Suppressor macrophage treated with lipopolysaccharide for 4 hours (primary cell): Measurements from ENCODE around the gene ACLY.
A peak's percentile ranks its signal among the peaks of the same experiment; 100 is the strongest.
"Not testable (repeated sequence)": the region's sequence is repeated elsewhere in the genome, so short reads cannot be mapped to it uniquely, and the experiment has no call there.

ENCODE experiments used
- DNase-seq: peaks from one replicate; pipeline ENCODE4 v3.0.0-alpha.2; 2020

ACLY gene

GRCh38 chr17:41869426-41869825 is 49.3 kb downstream of the ACLY start:
- DNase-seq, result no peak

DNA sequence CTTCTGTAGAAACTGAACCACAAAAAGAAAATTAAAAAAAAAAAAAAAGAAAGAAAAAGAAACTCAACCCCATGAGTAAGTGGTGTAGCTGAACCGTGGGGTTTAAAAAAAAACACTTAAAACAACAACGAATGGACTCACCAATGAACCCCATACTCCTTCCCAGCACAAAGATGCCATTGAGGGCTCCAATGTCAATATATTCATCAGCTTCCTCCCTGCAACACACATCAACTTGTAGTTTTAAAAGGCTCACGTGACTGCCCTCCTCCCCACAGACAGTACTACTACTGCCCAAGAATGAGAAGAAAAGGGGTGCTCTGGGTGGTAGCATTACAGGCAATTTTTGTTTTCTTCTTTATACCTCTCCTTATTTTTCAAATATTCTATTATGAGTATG is 50.2 kb downstream of the ACLY start:
- no peak for DNase-seq

DNA sequence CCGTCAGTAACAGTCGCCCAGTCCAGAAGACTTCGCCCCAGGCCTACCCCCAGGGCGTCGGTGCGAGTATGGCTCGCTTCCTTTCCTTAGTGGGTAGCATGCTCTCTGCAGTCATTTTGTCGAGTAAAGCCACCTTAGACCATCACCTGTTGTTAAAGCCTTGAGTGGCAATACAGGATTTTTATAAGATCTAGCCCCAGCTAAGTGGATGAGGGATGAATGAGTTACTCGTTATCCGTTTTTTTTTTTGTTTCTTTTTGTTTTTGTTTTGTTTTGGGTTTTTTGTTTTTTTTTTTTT is 53.2 kb downstream of the ACLY start:
- DNase-seq, result no peak

DNA sequence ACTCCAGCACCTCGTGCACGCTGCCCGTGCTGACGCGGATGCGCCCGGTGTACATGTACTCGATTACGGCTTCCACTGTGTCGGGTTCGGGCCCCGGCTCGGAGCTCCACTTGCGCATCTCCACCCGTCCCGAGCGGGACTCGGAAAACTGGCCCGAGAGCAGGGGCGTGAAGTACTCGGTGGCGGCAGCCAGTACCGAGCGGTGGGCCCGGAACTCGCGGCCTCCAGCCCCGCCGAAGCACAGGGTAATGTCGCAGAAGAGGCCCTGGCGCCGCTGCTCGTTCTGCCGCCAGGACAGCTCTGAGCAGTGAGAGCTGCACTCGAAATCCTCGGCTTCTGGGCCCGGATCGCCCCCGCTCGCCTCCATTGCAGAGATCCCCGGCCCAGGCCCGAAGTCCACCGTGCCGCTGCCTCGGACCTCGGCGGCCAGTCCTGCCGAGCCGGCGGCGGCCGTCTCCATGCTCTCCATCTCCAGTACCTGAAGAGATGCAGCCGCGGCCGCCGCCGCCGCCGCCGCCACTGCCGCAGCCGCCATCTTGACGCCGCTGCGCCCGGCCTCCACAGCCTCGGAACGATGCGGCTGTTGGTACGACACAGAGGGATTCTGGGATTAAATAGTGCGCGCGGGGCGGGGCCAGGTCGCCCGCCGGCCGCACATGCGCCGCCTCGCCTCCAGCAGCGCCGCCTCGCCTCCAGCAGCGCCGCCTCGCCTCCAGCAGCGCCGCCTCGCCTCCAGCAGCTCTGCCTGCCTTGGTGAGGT is 53.7 kb downstream of the ACLY start, which contains the start of gene KLHL11:
Gene KLHL11, minus strand, starts transcription at position 588 of the 760 bp plus-strand sequence. Its CDS starts 53 bp downstream, at position 535.
- DNase-seq, result peak; percentile 93

DNA sequence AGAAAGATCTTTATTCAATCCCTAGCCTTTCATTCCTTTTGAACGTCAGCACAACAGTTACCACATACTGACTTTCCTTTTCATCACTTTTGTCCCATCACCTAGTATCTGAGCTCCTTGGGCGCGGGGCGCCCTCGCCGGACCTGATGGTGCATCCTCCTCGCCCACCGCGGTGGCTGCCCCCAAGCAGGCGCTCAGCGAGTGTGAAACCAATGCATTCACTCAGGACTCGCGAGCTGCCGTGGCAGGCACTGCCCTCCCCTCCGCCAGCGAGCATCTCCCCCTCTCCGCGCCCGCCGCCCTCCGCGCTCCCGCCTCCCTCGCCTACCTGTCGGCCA is 54.3 kb downstream of the ACLY start:
- DNase-seq, result peak; percentile 18

GRCh38 chr17:41863074-41863848 is 55.5 kb downstream of the ACLY start:
- DNase-seq, result no peak

GRCh38 chr17:41860254-41860931 is 58.4 kb downstream of the ACLY start:
- DNase-seq, result no peak

GRCh38 chr17:41851382-41851781 is 67.4 kb downstream of the ACLY start:
- not testable (repeated sequence) for DNase-seq

DNA sequence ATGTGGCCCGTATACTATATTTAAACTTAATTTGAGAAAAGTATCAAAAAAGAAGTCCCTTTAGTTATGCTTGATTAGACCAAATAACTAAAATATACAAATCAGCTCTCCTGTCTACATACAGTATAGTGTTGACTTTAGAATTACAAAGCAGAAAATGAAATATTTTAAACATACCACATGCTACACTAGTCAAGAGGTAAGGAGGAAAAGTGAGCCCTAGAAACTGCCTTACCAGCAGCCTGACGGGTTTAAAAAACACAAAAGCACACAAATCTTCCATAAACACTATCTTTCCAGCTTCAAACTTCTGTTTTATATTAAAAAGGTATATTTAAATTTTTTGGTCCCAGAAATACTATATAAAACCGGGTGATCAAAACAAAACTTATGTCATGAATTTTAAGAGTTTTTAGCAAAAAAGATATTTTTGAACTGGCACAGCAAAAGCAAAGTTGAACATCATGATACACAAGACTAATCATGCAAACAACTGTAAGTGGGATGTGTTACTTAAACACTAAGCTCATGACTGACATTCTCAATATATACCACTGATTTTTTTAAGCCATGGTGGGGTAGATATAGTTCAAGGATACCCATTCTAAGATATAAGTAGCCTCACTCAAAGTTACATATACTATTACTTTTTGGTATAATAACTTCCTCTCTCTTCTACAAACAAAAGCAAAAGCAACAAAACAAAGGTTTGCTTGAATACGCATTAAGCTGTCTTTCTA is 69.3 kb downstream of the ACLY start:
- no peak for DNase-seq

- DNase-seq, result no peak
These were observed 70.0 kb downstream of the ACLY start for GRCh38 chr17:41848788-41849187.

DNA sequence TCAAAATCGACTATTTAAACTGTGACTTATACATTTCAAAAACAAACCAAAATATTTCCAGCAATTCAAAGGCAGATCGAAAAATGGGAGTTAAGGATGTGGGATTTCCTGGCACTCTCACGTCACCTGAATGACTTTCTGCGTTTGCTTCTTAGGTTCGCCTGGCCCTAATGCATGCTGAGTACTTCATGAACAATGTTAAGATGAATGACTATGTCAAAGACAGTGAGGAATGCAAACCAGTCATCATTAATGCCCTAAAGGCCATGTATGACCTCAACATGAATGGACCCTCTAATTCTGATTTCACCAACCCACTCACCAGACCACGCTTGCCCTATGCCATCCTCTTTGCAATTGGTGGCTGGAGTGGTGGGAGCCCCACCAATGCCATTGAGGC is 73.8 kb downstream of the ACLY start:
- no peak for DNase-seq

GRCh38 chr17:41840781-41841180 is 78.0 kb downstream of the ACLY start:
- DNase-seq, result not testable (repeated sequence)

- DNase-seq, result not testable (repeated sequence)
These were observed 79.3 kb downstream of the ACLY start for GRCh38 chr17:41839448-41839847.

DNA sequence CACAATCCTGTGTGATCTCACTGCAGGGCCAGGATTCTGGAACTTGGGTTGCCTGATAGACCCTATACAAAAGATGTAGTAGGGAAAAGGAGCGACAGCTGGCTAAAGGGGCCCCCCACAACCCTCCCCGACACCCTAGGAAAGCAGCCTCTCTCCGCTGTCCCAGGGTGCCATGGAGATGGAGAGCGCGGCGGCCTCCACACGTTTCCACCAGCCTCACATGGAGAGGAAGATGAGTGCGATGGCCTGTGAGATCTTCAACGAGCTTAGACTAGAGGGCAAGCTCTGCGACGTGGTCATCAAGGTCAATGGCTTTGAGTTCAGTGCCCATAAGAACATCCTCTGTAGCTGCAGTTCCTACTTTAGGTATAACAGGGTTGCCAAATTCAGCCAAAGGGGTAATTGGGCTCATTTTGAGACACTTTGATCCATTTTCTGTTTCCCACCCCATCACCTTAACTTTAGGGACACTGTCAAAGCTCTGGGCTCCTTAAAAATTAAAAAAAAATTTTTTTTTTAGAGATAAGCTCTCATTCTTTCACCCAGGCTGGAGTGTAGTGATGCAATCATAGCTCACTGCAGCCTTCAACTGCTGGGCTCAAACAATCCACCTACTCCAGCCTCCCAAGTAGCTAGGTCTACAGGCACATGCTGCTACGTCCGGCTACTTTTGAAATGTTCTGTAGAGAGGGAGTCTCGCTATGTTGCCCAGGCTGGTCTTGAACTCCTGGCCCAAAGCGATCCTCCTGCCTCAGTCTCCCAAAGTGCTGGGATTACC is 80.8 kb downstream of the ACLY start, which contains the start of gene KLHL10:
Gene KLHL10, plus strand, starts transcription at position 65 of the 778 bp plus-strand sequence. Its CDS starts 108 bp downstream, at position 173.
- no peak for DNase-seq

DNA sequence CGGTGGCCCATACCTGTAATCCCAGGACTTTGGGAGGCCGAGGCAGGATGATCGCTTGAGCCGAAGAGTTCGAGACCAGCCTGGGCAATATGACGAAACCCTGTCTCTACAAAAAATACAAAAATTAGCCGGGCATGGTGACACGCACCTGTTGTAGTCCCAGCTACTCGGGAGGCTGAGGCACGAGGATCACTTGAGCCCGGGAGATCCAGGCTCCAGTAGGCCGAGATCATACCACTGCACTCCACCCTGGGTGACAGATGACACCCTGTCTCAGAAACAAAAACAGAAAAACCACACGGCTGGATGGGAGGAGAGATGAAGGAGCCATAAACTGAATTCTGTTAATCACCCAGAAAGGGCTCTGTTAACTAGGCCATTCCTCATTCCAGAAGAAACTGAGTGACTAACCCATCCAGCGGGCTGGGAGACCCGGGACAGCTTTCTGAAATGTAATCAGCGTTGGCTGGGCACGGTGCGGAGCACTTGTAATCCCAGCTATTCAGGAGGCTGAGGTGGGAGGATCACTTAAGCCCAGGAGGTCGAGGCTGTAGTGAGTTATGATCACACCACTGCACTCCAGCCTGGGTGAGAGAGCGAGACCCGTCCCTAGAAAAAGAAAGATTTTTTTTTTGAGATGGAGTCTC is 82.1 kb downstream of the ACLY start:
- no peak for DNase-seq

DNA sequence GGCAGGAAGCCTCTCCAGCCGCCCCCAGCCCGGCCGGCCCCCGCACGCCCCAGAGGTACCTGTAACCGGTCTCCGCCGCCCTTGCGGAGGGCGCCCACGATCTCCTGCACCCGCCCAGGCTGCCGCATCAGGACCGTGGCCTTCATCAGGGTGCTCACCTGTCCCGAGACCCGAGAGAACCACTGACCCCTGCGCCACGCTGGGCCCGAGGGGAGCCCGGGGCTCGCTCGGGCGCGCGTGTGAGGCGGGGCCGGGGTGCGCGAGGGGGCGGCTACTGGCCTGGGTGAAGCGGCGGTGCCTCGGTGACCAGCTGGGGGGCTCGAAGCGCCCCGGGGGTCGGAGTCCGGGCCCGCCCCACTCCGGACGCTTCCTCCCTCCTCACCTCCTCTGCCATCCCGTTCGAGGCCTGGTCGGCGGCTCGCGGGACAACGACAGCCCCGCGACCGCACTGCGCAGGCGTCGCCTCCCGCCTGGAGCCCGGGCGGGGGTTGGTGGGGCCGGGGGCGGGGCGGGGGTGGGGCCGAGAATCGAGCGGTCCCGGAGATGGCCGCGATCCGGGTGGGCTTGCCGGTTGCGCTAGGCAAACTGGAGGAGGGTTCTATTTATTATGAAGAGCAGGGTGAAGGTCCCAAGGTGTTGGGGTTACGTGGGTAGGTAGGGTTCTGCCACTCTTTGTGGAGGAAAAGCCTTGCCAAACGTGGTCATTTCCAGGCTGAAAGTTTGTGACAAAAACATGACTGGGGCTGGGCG is 82.8 kb downstream of the ACLY start, which contains the start of gene NT5C3B:
Gene NT5C3B, minus strand, starts transcription at position 433 of the 750 bp plus-strand sequence. Its CDS starts 39 bp downstream, at position 394.
- DNase-seq, result peak; percentile 36

DNA sequence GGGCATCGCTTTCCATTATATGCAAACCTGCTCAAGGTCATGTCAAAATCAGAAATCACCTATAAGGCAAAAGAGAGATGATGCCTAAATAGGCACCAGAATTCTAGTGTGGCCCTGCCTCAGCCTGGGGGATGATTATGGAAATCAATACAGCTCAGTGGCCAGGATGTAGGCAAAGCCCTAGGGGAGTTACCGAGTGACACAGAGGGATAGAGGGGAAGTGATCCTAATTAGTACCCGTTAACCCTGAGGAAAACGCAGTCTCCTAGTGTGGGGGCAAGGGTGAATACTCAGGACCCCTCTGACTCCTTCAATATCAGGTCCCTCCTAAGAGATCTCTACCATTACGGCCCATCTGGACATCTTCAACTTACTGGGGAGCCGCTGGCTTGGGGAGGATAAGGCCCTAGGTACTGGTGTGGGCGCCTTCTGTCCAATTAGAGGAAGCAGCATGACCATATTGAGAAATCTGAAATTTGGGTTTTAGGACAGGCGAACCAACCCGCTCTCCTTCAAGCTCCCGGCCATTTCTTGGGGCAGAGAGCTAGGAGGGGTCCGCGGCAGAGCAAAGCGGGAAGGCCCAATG is 83.4 kb downstream of the ACLY start:
- DNase-seq, result peak; percentile 24

DNA sequence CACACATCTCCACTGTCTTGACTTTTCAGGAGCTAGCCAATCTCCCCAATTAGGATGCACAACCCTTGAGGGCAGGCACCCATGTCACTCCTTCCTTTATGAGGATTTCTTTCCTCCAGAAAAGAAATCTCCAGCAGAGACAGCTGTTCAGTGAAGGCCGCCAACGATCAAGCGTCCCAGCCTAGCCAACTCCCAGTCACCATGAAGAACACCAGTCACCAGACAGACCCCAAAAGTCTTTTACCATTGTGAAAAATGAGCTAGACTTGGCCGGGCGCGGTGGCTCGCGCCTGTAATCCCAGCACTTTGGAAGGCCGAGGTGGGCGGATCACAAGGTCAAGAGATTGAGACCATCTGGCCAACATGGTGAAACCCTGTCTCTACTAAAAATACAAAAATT is 88.8 kb downstream of the ACLY start:
- not testable (repeated sequence) for DNase-seq

- DNase-seq, result no peak
These were observed 93.4 kb downstream of the ACLY start for GRCh38 chr17:41825175-41825845.

DNA sequence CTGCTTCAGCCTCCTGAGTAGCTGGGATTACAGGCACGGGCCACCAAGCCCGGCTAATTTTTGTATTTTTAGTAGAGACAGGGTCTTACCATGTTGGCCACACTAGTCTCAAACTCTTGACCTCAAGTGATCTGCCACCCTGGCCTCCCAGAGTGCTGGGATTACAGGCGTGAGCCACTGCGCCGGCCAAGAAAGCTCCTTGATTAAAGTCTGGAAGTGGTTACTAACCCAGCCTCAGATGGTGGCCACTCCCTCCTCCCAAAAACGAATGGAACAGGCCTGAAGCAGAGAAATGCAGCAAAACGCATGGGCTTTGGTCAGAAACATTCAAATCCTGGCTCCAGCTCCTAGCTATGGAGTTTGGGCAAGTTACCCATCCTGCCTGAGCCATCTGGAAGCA is 94.7 kb downstream of the ACLY start:
- DNase-seq, result no peak
